Occipital lobe (tissue), 2 donors: ENCODE results near the gene JARID2. TPM values are rescaled to one million over a fixed set of nuclear protein-coding genes. Genes with fewer than 3 reads are reported as not detected.

Source experiments
- DNase-seq: peaks from one replicate; lab custom pipeline; 2025; lab: John Stamatoyannopoulos, UW
- total RNA-seq: library from RNA; depleted of rRNA; stranded (reverse); fragments of >200 nt; gene quantifications from one replicate; pipeline ENCODE4 v1.2.3, GENCODE V29; 2014

The JARID2 gene
- total RNA-seq, 1 donor from 2014 or later = 18.6 TPM

DNA sequence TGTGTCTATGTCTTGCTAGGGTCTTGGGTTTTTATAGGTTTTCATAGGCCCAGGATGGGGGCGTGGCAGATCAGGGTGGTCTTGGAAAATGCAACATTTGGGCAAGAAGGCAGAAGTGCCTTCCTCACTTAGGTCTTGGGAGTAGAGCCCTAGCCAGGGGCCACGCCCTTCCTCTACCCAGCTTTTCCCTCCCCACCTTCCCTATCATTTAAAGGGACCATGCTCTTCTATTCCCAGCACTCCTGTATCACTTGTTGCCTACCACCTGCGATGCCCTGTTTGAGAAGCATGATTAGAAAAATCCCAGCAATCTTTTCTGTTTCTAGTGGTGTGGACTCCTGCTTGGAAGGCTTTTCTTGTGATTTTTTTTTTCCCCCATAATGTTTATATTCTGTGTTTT is 190.6 kb downstream of the JARID2 start:
- no peak for DNase-seq

GRCh38 chr6:15437090-15437635 is 191.3 kb downstream of the JARID2 start:
- no peak for DNase-seq

- DNase-seq = no peak
These were observed 193.6 kb downstream of the JARID2 start for GRCh38 chr6:15439410-15440025.

DNA sequence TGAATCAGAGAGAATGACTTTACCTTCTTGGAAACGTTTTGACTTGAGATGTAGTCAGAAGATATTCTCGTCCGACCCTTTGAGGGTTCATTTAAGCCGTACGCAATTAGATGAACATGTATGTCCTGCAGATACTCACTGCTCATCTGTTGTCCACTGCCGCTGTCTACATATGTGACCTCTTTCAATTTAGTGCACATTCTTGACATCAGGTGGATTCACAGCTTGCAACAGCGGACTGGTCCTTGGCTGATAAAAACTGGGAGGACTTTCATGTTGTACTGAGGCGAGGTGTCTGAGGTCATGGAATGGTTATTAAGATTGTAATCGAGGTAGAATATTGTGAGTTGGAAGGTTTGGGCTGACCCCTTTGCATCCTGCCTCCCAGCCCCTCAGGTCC is 194.2 kb downstream of the JARID2 start:
- no peak for DNase-seq

GRCh38 chr6:15441215-15441868 is 195.5 kb downstream of the JARID2 start:
- no peak for DNase-seq

- DNase-seq = no peak
These were observed 196.1 kb downstream of the JARID2 start for GRCh38 chr6:15441981-15442380.

DNA sequence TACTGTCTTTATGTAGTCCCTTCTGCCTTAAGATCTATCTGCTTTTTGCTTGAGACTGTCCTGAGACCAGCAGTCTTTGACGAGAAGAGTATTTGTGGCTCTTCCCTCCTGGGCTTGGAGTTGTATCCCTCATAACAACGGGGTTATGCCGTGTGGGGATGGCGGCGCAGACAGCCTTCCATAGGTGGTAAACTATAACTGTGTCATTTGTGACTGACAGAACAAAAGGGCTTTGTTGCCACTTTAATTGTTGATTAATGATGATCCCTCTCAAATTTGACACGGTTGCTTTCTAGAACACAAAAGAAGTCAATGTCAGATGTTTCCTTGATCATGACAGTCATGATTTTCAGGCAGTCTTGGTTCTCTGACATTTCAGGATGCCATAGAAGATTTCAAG is 196.6 kb downstream of the JARID2 start:
- DNase-seq = no peak

- DNase-seq = no peak
These were observed 197.4 kb downstream of the JARID2 start for GRCh38 chr6:15443119-15443830.

DNA sequence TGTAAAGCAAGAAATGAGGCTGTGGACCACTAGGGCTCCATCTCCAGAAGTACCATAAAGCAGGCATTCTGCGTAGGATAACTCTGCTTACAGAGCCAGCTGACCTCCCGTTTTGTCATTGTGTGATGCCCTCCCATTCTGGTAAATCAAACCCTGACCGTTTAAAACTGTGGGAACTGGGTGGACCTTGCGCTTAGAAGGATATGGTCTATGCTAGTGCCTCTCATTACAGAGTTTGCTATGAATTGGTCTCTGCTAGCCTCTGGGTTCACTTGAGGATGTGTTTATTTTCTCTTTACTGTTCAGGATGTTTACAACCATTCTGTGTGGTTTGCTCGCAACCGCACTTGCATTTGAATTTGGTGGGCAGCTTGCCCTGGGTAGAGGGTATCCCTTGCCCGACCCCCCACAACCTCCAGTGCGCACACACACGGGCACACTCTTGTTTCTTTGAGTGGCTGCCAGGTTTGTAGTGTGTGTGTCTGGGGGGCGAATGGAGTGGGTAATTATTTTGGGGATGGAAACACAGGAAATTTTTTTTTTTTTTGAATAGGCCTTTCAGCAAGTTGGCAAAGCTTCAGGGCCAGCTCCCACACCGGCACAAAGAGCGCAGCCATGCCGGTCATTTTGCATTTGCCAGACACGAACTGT is 198.3 kb downstream of the JARID2 start:
- DNase-seq = no peak

DNA sequence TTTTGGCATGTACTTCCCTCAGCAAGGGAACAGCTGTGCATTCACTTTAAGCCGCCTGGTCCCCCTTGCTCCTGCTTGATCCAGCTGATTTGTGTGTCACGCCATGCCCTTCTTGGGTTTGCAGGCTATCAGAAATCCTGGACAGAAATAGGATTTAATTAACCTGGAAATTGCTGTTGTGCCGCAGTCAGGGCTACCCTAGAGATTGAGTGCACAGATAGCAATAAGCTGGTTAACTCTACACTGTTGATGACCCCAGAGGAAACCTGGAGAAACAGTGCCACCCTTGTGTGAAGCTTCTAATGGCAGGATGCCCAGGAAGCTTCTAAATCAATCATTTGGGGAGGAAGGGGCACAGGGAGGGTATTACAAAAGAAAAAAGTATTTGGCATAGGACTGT is 199.0 kb downstream of the JARID2 start:
- no peak for DNase-seq

DNA sequence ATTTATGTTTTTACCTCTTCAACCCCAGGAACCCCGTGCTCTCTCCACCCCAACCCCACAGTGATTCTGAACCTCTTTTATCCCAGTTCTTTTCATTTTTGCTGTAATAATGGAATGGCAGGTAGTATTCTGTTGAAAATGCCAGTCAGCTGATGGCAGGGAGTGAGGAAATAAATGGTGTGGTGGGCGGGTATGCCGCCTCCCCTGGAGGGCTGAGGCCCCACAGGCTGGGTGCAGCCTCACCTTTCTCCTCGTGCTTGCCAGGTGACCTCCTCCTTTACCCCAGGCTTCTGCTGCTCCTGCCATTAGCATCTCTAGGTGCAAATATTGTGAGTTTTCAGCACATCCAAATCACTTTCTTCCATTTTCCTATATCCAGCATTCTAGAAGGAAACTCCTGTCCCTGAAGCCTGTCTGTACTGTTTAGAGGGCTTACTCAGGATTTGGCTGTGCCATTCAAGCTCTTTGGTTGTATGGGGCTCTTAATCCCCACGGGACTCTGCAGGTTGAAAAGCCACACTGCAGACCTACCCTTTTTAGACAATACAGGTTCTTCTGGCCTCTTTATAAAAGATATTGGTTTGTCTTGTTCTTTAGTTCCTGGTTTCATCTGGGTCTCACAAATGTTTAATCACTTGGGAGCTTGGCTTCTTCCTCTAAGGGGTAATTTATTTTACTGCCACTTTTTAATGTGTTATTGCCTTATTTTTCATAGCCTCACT is 201.8 kb downstream of the JARID2 start:
- DNase-seq = no peak

DNA sequence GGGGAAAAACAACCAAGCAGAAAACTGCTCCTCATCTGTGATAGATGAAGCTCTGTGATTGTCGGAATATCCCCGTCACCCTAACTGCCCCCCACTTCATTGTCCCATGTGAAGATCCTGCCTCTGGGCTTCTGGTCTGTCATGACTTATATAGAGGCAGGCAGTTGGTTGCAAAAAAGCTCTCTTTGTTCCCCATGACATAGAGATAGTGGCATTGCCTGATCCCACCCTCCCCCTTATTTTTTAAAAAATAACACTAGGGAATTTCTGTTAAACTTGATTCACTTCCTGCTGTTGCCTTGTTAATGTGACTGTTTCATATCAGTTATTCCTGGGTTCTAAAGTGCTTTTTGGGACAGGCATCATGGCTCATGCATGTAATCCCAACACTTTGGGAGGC is 203.1 kb downstream of the JARID2 start:
- no peak for DNase-seq

GRCh38 chr6:15451738-15452137 is 205.9 kb downstream of the JARID2 start:
- no peak for DNase-seq

- DNase-seq = no peak
These were observed 206.5 kb downstream of the JARID2 start for GRCh38 chr6:15452182-15452941.

- no peak for DNase-seq
These were observed 207.3 kb downstream of the JARID2 start for GRCh38 chr6:15453186-15453585.

DNA sequence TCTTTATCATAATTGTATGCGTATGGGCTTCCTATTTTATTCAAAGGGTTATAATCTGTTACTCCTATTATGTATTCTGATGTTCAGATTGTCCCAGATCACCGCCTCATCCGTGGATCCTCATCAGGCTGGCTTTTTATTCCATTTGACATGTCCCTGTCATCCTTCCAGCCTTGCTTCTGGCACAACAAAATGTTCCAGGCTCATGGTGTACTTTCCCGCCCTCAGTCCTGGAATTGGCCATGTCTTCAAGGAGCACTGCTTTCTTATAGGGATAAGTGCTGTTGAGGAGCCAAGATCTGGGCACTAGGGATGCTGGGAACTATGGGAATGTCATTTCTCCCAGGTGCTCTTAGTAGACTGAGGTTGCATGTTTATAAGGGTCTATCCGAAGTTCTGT is 207.8 kb downstream of the JARID2 start:
- DNase-seq = peak; percentile 40

DNA sequence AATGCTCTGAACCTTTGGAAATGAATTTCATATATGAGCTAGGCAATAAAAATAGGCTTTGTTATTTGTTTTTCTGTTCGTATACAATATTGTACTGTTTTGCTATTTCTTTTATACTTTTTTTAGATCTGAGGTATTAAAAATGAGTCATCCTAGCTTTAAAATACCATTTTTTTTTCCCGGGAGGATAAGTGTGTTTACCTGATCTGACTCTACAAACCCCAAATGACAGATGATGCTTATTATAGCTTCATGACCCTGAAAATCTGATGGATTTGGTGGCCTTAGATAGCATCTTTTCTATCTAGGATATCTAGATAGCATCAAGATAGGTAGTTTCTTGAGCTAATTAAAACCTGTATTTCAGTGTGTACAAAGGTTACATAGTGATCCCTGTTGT is 210.6 kb downstream of the JARID2 start:
- DNase-seq = no peak

DNA sequence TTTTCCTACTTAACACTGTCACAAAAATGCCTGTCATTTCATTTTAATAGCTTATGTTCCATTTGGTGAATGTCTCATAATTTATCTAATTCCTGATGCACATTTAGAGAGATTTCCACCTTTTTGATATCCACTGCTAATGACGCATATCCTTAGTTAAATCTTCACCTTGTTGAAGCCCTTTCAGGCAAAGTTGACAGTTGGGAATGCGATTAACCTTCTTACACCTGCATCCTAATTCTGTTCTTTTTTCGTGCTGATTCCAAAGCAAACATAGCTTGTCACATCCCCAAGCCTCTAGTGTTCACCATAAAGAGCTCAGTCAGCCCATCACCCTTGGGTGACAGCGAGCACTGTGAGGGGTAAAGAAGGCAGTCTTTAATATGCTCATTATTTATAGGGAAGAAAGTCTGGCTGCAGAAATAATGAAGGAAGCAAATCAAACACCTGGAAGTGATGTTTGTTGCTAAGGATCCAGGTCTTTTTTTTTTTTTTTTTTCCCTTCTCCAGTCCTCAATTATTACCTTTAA is 211.3 kb downstream of the JARID2 start:
- DNase-seq = no peak

DNA sequence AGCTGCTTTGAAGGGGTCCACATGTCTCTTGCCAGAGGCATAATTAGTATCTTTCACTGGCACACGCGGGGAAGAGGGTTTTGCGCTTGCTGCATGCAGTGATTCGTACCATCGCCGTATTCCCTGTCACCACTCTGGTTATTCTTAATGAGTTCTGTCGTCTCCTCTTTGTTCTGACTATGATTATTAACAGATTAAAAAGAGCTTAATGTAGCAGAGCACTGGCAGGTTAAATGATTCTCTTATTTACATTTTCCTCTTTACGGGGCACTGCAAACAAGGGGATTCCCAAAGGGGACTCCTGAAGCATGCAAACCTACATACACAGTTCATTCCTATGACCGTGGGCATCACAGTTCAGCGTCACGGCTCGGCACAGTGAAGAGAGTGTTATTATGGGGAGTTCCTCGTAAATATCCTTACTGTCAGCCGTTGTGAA is 212.2 kb downstream of the JARID2 start:
- no peak for DNase-seq

DNA sequence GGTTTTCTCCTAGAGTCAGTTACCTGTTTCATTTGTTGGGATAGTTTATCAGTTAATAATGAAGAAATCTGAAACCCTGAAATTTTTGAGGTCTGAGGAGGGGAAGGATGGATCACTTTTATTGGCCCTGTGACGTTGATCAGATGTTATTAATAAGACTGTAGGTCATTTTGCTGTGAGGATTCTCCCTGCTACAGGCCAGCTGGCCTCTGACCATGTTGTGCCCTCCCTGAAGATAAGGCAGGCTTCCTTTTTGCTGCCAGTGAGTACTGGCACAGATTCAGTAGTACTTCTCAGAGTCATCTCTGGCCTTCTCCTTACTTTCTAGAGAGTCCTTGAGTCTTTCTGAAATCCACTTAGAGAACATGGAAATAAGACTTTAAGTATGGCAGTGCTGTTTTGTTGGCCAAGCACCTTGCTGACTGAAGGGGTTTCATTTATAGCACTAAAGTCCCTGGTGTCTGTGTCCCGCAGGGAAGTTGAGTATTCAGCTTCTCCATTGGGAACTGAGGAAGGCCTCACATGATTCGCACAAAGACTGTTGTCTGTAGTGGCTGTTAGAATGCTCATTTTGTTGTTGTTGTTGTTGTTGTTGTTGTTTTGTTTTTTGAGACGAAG is 214.3 kb downstream of the JARID2 start:
- no peak for DNase-seq
